HG02938 (cell line): ENCODE measurements around the gene FOXJ3.

ENCODE experiments used
- ATAC-seq: cut with Tn5 transposase; IDR thresholded peaks from one replicate; pipeline ENCODE4 v1.9.1; 2021; ENCODE audit warnings: mild to moderate bottlenecking, moderate library complexity; ENCODE audit not compliant: unreplicated experiment

Gene FOXJ3

DNA sequence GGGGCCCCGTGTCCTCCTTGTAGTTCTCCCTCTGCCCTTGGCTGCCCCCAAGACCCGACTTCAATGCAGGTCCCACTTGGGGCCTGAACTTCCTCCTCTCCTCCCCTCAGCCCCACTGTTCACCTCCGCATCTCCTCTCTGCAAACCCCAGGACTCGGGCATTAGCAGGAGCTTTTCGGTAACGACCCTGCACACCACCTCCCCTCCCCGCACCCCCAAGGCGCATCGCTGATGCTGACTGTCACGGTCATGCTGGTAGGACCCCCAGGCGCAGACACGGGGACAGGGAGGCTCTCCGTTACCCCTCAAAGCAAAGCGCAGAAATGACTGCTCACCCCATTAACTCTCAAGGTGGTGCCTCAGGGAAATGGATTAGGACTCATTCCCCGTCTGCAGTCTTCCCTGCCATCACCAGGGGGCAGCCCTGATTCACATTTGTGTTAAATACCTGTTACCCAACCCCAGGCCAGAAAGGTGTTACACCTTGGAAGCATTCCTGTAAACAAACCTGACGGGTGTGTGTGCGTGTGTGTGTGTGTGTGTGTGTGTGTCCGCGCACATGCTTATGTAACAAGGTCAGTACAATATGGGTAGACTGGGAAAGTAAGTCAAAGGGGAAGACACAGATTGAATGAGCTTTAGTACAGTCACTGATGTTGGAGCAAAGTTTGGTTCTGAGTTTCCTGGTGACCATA is 188.3 kb downstream of the FOXJ3 start:
- ATAC-seq = no peak

DNA sequence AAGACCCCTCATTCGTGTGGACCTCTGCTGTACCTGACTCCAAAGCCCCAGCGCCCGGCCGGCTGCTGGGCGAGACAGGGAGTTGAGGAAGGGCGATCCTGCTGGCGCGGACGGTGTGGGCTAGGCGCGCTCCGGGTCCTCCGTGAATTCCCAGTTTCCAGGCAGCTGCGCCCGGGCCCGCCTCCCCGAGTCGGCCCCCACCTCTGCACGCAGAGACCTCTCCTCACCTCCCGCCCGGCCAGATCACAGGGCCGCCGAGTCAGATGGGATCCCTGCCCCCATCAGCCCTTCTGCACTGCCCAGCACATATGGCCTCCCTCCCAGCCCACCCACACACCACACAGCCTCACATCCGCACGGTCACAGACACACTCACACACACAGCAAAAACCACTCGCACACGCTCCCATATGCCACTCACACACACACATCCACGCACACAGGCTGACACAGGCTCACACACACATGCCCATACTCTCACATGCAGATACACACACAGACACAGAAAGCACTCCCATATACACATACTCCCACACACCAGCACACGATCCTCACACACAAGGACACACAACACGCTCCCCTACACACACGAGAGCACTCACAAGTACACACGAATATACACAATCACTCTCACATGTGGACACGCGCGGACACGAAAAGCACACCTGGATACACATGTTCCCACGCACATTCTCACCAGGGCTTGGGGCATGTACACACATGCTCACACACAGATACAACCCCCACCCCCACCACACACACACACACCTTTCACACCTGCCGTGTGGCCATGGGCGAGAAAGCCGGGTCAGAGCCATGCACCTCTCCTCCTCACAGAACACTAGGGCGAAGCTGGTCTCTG is 189.0 kb downstream of the FOXJ3 start:
- ATAC-seq = no peak

DNA sequence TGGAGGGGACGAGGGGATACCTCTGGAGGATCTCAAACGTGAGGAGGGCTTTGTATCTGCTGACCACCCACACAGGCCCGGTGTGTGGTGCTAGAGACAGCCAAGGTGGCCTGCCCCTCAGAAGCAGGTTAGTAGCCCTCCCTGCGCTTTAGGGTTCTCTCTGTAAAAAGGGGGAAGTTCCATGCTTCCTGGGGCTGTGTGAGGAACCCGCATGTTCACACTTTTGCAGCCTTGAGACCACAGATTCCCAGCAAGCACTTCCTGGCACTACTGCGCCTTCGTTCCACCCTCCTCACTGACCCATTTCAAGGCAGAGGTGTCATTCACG is 189.7 kb downstream of the FOXJ3 start:
- no peak for ATAC-seq

DNA sequence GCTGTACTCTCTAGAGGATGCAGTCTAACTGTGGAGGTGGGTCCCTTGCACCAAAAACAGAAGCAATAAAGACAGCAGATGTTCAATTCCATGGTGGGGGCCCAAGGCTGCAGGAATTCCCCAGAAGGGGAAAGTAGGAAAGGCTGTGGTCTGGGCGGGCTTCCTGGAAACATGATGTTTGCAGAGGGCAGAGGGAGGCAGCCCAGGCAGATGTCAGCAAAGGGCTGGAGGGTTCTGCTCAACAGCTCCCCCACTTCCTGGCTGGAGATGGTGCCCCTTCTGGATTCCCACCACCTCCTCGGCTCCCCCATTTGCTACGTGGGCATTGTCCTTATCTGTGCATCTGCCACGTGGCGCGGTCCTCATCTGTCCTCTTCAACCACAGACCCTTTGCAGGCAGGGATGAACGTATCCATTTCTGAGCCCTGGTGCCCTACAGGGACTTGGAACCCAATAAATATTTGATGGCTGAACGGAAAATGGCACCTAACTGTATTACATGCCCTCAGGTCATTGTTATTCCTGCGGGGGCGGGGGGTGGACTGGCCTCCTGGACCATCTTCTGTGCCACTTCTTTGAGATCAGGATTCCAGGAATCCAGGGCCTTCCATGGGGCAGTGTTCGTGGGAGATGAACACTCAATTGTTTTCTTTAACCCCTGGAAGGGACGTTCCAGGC is 190.2 kb downstream of the FOXJ3 start:
- no peak for ATAC-seq

DNA sequence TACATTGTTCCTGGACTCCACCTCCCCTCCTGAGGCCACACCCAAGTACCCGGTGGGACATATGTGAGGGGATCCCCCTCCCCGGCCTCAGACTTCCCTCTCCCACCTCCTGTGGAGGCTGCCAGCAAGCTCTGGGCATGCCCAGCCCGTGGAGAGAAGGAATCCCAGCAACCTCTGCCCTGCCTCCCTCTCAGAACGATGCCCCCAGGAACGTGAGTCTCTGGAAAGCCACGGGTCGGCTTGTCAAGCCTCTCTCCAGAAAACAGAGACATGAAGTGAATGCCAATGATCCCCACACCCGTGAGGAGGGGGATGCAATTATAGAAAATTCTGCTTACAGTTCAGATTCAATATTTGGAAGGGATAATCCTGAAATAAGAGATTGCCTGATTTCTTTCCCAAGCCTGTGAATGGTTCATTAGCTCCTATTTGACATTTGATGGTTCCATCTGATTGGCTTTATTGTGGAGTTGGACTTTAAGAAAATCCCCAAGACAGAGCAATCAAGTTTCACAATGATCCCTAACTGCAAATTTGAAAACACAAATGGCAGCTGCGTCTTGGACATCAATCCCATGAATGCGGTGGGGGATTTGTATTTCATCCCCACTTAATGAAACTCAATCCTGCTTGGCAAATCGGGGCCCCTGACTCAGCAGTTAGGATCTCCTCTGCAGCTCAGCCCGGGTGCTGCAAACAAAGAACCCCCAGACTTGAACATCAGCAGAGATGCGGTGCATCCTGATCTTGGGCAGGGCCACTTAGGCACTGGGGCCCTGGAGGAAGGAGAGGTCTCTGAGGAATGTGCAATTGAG is 190.9 kb downstream of the FOXJ3 start:
- ATAC-seq = no peak

DNA sequence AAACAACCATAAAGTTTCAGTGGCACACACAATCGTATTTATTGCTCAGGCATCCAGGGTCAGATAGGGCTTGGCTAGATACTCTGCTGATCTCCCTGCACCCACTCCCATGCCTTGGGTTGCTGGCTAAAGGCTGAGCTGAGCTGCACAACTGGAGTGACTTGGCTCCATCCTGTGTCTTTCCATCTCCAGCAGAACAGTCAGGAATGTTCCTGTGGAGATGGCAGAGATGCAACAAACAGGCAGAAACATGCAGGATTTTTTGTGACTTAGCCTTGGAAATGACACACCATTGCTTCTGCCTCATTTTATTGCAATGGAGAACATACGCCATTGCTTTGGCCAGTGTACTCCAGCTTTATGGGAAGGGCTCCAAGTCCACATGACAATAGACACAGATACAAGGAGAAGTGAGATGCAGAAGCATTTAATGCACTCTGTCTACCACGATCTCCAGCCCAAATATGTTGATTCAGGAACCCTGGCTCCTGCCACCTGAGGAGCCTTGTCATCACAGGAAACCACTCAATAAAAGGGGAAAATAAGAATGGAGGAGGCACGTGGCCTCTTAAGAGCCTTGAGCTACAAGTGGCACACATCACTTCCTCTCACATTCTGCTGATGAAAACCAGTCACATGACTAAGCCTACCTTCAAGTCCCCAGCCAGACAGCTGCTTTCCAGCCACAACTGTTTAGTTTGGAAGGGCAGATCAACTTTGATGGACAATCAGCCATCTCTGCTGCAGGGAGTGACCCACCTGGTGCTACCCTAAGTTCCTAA is 191.9 kb downstream of the FOXJ3 start:
- ATAC-seq = no peak

DNA sequence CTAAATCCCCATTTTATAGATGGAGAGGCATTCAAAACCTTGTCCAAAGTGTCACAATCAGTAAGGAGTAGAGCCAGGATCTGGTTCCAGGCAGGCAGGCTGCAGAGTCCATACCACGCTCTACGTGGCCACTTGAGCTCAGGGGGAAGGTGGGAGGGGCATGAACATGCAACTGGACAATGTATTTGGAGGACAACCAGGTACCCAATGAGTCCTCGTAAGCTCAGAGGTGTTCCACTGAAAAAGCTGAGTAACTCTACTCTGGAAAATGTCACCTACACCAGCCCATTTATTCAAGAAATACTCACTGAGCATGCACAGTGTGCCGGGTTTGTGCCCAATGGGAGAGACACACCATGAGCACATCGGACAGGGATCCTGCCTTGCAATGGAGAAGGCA is 193.1 kb downstream of the FOXJ3 start:
- no peak for ATAC-seq

DNA sequence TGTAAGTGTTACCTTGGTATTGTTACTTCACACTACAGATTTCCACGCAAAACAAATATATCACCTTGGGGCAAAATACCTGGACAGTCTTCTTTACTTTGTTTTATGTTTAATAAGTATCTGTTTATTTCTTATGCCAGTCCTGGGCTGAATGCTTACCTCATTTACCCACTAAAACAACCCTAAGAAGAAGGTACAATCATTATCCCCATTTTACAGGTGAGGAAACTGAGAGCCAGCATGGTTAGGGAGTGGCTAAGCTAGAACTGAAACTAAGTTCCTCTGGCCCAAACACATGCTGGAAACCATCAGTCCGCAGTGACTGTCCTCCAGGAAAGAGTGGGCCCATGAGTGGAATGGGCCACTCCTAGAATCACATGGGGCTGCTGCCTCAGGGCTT is 194.8 kb downstream of the FOXJ3 start:
- no peak for ATAC-seq

DNA sequence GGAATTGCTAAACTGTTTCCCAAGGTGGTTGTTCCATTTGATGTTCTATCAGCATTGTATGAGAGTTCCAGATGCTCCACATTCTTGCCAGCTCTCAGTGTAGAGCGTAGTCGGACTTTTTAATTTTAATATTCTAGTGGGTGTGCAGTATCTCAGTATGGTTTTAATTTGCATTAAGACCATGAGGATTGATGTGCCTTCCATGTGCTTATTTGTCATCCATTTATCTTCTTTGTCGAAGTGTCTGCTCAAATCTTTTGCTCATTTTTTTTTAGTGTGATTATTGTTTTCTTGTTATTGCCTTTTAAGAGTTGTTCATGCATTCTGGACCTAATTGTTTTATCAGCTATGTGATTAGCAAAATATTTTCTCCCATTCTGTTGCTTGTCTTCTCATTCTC is 195.6 kb downstream of the FOXJ3 start:
- no peak for ATAC-seq

DNA sequence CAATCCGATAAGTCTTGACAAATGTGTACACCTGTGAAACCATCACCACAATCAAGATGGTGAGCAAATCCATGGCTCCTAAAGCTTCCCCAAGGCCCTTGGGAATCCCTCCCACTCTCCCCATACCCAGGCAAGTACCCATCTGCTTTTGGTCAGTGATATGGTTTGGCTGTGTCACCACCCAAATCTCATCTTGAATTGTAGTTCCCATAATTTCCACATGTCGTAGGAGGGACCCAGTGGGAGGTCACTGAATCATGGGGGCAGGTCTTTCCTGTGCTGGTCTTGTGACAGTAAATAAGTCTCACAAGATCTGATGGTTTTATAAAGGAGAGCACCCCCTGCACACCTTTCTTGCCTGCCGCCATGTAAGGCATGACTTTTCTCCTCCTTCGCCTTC is 196.4 kb downstream of the FOXJ3 start:
- ATAC-seq = no peak

DNA sequence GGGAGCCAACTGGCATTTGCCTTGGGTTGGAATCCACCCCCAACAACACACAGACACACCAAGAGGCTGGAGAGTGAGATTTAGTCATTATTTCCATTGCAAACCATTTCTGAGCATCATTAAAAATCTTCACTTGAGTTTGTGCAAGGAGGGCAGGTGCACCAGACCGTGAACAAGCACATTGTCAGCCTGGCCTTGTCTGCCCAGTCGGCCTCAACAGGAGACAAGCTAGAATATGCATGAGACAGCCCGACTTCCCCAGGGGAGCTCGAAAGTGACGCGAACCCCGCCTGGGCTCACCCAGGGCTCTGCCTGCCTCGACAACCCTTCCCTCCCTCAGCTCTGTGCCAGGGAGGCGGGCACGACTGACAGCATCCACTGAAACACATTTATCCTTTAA is 197.3 kb downstream of the FOXJ3 start:
- ATAC-seq = no peak

DNA sequence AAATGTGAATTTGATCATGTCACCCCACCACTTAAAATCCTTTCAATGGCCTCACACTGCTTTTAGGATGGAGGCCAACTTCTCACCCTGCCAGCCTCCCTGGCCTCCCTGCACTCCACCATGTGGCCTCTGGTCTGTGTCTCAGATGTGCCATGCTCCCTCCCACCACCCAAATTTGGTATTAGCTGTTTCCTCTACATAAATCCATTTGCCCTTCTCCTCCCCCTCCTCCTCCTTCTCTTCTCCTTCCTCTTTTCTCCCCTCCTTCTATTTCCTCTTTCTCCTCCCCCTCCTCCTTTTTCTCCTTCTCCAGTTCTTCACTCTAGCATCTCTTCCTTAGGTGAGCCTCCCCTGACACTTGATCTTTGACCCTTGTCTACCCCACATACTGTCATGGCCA is 198.6 kb downstream of the FOXJ3 start:
- no peak for ATAC-seq

DNA sequence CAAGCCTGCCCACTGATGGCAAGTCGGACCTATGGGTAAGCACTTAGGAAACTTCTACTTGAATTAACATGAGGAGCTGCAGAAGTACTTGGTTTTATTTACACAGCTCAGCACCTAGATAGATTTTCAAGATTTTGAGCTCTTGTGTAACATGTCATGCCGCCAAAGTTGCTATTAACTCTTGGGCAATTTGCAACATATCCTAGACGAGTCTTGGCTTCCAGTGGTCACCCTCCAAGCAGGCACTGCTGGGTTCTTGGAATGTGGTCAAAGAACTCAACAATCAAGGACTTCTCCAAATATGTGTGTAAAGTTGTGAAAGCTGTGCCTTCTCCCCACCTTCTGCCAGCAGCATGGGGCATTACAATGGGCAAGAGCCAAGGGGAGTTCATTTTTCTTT is 199.6 kb downstream of the FOXJ3 start:
- ATAC-seq = no peak

DNA sequence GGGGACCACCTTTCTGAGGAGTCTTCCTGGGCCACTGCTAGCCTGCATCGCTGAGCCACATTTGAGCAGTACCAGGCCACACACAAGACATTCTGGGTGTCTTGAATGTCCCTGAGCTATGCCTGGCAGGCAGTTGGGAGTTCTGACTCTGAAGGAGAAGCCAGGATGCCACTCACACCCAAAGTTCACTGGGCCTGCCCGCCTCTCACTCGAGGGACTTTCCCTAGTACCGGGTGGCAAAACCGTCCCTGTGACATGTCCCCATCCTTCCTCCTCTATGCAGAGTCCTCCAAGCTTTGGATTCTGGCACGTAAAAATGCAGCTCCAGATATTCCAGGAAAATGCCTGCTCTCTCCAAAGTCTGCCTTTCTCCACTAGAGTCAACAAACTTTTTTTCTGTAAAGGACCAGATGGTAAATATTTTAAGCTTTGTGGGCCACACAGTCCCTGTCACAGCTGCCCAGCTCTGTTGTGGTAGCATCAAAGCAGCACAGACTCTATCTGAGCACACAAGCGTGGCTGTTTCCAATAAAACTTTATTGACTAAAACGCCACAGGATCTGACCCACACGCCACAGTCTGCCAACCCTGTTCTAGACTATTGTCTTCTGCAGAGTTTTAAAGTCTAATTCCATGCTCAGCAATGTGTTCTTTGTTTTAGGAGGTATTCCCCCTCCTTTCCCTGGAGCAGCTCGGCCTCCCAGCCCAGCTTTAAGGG is 201.1 kb downstream of the FOXJ3 start:
- no peak for ATAC-seq

DNA sequence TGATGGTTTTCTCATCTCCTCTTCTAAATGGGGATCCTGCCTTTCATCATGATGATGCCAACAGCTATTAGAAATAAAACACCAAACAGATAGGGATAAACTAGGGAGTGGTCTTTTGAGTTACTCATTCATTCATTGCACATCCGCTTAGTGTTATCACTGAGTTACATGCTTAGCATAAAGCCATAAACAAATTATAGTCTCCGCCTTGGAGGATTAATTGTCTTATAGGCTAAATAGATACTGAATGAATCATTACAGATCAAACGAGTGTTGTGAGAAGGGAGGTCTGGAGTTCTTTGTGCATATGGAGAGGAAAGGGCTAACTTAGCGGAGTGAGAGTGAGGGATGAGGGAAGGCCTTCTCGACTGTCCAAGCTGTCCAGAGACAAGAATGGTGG is 201.6 kb downstream of the FOXJ3 start:
- no peak for ATAC-seq

DNA sequence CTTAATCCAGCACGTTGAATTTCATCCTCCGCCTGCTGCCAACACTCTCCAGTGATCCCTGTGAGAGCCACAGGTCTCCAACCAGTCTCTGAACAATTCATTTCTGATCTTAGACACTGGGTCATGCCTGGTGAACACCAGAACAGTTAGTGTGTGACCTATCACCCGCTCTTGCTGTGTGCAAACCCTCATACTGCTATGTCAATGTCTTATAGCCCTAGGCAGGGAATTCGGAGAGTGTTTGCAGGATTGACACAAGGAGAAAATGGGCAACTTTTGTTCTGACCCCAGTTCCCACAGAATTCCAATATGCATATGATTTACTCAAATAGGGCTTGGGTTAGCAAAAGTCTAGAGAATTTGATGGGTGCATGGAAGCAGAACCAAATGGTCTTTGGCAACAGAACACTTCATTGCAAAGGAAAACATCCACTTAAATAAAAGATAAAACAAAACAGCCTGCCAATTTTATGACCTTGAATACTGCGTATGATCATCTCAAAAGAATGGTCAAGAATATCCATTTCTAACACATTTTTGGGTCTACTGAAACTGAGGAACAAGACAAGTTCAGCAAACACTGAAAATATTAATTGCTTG is 204.9 kb downstream of the FOXJ3 start:
- ATAC-seq = no peak

DNA sequence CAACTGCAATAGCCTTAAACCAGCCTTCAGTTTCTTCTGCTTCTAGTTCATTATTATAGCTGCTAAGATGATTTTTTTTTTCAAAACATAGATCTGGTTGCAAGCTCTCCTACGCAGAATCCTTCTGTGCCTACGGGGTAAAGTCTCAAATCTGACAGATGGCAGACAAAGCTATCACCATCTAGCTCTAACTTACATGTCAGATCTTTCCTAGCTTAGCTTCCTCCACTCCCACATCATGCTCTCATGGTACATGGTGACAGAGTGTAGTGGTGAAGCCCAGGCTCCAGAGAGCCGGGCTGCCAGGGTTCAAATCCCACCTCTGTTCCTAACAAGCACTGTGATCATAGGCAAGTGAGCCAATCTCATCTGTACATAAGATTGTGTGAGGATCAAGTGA is 206.1 kb downstream of the FOXJ3 start:
- ATAC-seq = no peak

DNA sequence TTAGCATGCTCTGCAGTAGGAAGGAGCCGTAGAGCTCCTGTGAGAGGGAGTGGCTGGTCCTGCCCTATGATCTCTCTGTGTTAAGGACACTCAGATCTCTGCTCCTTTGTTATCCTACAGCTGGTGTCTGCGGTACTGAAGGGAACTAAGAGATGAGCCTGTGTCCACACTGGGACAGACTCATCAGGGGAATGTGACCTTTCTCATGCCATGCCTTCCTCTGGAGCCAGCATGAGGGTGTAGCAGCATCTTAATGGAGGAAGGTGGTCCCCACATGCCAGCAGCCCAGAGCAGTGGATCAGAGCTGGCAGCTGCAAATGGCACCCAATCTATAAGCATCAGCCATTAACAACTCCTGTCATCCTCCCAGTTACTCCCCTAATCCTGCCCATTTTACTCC is 206.5 kb downstream of the FOXJ3 start:
- no peak for ATAC-seq

DNA sequence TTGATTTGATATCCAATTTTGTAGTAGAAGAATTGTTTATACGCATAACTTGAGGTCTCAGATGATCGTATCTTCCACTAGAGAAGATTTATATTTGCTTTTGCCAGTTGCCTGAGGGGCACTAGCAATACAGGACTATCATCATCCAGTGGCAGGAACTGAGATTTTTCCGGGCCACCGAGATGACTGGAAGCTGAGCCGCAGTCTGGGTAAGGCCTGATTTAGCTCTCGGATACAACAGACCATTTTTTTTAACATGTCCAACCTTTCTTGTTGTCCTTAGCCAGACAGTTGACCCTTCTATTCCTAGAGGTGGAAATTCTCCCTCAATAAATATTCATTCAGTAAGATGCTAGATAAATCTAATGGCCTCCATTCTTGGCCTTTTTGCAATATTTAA is 207.3 kb downstream of the FOXJ3 start:
- no peak for ATAC-seq
